Activated T-cell treated with anti-CD3 and anti-CD28 coated beads, Interleukin-2, amount 50 U/mL, for 72 hours (primary cell): ENCODE data around the gene CA7. TPM values are rescaled to one million over a fixed set of nuclear protein-coding genes. Genes with fewer than 3 reads are reported as not detected.

Experiments used
- ATAC-seq, 2 donors: fragments of 150-1000 bp; cut with Tn5 transposase; replicated peaks in 1 of 2; 2 replicates each; pipeline ENCODE4 v1.10.0; 2021; ENCODE audit warnings: moderate library complexity in 2 of 2, mild to moderate bottlenecking in 1 of 2
- DNase-seq, 2 donors: peaks; one replicate each; pipeline ENCODE4 v3.0.0; 2021 to 2022; ENCODE audit warnings: mixed read lengths in 1 of 2
- H3K27ac Mint-ChIP-seq: one replicate; pipeline ENCODE4 v1.8.0; 2022; ENCODE audit warnings: mild to moderate bottlenecking, moderate library complexity, mixed read lengths
- H3K27me3 Mint-ChIP-seq: one replicate; pipeline ENCODE4 v1.8.0; 2022; ENCODE audit warnings: low read depth, mixed read lengths
- H3K36me3 Mint-ChIP-seq, 2 donors: one replicate each; pipeline ENCODE4 v1.8.0; 2022; ENCODE audit warnings: mixed read lengths in 2 of 2, mild to moderate bottlenecking in 1 of 2; ENCODE audit not compliant: insufficient read depth in 2 of 2
- H3K4me1 Mint-ChIP-seq: one replicate; pipeline ENCODE4 v1.8.0; 2022; ENCODE audit warnings: low read depth, mixed read lengths
- H3K4me3 Mint-ChIP-seq, 2 donors: one replicate each; pipeline ENCODE4 v1.8.0; 2022; ENCODE audit warnings: mild to moderate bottlenecking in 2 of 2, mixed read lengths in 2 of 2, moderate library complexity in 2 of 2
- H3K9me3 Mint-ChIP-seq, 2 donors: one replicate each; pipeline ENCODE4 v1.8.0; 2022; ENCODE audit warnings: mixed read lengths in 2 of 2
- total RNA-seq, 2 donors: library from RNA; stranded (reverse); gene quantifications; one replicate each; pipeline ENCODE4 v1.2.3, GENCODE V29; 2022

The CA7 gene
- total RNA-seq, 2 donors from 2014 or later = not detected

- H3K4me3 Mint-ChIP-seq = no peak overlapping the region
- H3K27ac Mint-ChIP-seq = peak overlapping the region; percentile 8
Measured at GRCh38 chr16:66832661-66833305, 11.4 kb upstream of the CA7 start.

DNA sequence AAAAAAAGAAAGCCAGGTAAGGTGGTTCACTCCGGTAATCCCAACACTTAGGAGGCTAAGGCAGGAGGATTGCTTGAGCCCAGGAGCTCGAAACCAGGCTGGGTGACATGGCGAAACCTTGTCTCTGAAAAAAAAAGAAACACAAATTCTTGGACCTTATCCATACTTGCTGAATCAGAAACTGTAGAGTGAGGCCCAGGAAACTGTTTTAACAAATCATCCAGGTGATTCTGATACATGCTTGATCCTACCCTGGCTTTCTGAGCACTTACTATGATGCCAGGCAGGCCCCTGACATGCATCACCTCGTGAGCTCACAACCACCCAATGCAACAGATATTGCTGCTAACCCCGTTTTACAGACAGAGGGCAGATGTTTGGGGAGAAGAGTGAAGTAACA, 9.5 kb upstream of the CA7 start:
- H3K36me3 Mint-ChIP-seq = no peaks in the 10 kb centered on the region
- no peak overlapping the region for H3K4me3 Mint-ChIP-seq
- H3K27me3 Mint-ChIP-seq = peaks cover 16% of the 10 kb centered on the region
- DNase-seq (no peak), ATAC-seq (no peak)
- H3K9me3 Mint-ChIP-seq = peaks cover 0 to 1% of the 10 kb centered on the region in 2 donors
- no peak overlapping the region for H3K27ac Mint-ChIP-seq
- H3K4me1 Mint-ChIP-seq = peaks cover 18% of the 10 kb centered on the region

More at GRCh38 chr16:66832661-66833305, 11.4 kb upstream of the CA7 start:
- Mint-ChIP-seq H3K9me3 (no peaks in the 10 kb centered on the region), H3K27me3 (no peaks in the 10 kb centered on the region), H3K4me1 (peaks cover 37% of the 10 kb centered on the region), H3K36me3 (peaks cover 2 to 4% of the 10 kb centered on the region in 2 donors)
- ATAC-seq = peak in 1 of 2 donors; percentile 10
- no peak for DNase-seq

GRCh38 chr16:66840883-66841282, 3.3 kb upstream of the CA7 start:
- Mint-ChIP-seq H3K27me3 (peaks cover 52% of the 10 kb centered on the region), H3K4me1 (peaks cover 11% of the 10 kb centered on the region), H3K36me3 (no peaks in the 10 kb centered on the region), H3K4me3 (no peak overlapping the region), H3K9me3 (peaks cover 0 to 1% of the 10 kb centered on the region in 2 donors), H3K27ac (no peak overlapping the region)
- DNase-seq = no peak
- ATAC-seq = no peak

DNA sequence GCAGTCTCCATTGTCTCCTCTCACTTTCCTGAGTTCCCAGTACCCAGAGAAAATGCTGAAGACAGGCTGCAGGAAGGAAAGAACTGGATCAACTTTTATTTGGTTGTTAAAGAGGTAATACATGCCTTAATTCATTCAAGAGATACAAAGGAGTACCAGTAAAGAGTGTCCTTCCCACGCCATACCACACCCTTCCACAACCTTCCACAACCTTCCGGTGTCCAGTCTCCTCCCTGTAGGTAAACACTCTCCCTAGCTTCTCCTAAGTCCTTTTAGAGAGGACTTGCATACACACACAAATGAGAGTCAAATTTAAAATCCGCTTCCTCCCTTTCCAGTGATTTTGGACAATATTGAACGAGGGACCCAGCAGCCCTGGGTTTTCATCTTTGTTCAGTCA, 2.8 kb upstream of the CA7 start:
- H3K4me1 Mint-ChIP-seq = peaks cover 11% of the 10 kb centered on the region
- H3K36me3 Mint-ChIP-seq = no peaks in the 10 kb centered on the region
- DNase-seq (no peak), ATAC-seq (no peak)
- peaks cover 57% of the 10 kb centered on the region for H3K27me3 Mint-ChIP-seq
- peaks cover 0 to 1% of the 10 kb centered on the region in 2 donors for H3K9me3 Mint-ChIP-seq
- H3K27ac Mint-ChIP-seq = no peak overlapping the region
- H3K4me3 Mint-ChIP-seq = no peak overlapping the region

DNA sequence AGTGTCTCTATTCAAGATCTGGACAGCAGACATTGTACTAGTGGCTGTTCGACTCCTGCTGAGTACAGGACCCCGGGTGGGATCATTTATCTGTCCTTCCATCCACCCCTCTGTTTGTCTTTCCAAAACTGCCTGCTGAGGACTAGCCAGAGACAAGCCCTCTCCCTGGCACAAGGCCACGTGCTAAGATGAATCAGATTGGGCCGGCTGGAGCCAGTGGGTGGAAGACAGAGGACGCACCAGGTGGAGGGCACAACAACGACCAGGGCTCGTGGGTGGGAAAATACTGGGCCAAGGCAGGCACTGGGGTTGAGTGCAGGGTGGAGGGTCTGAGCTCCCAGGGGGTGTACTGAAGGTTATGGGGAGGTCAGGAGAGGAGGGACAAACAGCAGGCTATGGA, 1.4 kb upstream of the CA7 start:
- DNase-seq = no peak
- ATAC-seq = no peak
- peaks cover 70% of the 10 kb centered on the region for H3K27me3 Mint-ChIP-seq
- H3K9me3 Mint-ChIP-seq = peaks cover 0 to 1% of the 10 kb centered on the region in 2 donors
- H3K4me1 Mint-ChIP-seq = peaks cover 17% of the 10 kb centered on the region
- H3K27ac Mint-ChIP-seq = no peak overlapping the region
- H3K4me3 Mint-ChIP-seq = no peak overlapping the region
- no peaks in the 10 kb centered on the region for H3K36me3 Mint-ChIP-seq

DNA sequence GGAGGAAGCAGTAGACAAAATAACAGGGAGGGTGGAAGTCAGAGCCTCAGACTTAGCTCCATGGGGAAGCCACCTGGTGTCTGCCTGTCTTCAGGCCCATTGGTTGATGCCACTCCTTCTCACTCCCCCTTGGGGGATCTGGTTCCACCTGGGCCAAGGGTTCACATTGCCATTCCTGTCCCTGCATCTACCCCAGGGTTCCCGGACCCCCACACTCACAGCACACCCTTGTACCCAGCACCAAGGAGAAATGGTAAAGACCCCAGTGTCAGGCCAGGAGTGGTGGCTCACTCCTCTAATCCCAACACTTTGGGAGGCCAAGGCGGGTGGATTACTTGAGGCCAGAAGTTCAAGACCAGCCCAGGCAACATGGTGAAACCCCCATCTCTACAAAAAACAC, 1.0 kb upstream of the CA7 start:
- Mint-ChIP-seq H3K4me1 (peaks cover 19% of the 10 kb centered on the region), H3K27me3 (peaks cover 69% of the 10 kb centered on the region), H3K36me3 (no peaks in the 10 kb centered on the region), H3K4me3 (peak overlapping the region; percentile 29 to 38), H3K27ac (no peak overlapping the region), H3K9me3 (peaks cover 0 to 1% of the 10 kb centered on the region in 2 donors)
- DNase-seq (no peak), ATAC-seq (no peak)

DNA sequence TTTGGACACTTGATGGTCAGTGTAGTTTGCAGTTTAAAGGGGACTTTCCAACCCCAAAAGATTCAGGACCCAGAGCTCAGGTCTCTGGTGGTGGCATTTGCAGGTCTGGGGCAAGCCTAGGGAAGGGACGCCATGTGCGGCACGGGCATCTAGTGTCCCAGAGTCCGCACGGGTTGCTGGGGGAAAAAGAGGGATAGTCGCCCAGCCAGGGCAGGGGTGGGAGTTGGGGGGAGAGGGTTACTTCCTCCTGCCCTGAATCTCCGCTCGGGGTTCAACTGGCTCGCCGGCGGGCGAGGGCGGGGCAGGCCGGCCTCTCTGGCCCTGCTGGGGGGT, 239 bp upstream of the CA7 start:
- H3K27ac Mint-ChIP-seq = no peak overlapping the region
- DNase-seq (no peak), ATAC-seq (no peak)
- H3K36me3 Mint-ChIP-seq = no peaks in the 10 kb centered on the region
- H3K4me3 Mint-ChIP-seq = peak overlapping the region; percentile 70 to 84
- peaks cover 23% of the 10 kb centered on the region for H3K4me1 Mint-ChIP-seq
- no peaks in the 10 kb centered on the region for H3K9me3 Mint-ChIP-seq
- H3K27me3 Mint-ChIP-seq = peaks cover 61% of the 10 kb centered on the region

GRCh38 chr16:66845080-66845410, 831 bp downstream of the CA7 start:
- Mint-ChIP-seq H3K27me3 (peaks cover 51% of the 10 kb centered on the region), H3K9me3 (no peaks in the 10 kb centered on the region), H3K36me3 (no peaks in the 10 kb centered on the region), H3K27ac (no peak overlapping the region), H3K4me3 (peak overlapping the region; percentile 10 to 53), H3K4me1 (peaks cover 23% of the 10 kb centered on the region)
- ATAC-seq (peak; percentile 12 to 15), DNase-seq (no peak)

DNA sequence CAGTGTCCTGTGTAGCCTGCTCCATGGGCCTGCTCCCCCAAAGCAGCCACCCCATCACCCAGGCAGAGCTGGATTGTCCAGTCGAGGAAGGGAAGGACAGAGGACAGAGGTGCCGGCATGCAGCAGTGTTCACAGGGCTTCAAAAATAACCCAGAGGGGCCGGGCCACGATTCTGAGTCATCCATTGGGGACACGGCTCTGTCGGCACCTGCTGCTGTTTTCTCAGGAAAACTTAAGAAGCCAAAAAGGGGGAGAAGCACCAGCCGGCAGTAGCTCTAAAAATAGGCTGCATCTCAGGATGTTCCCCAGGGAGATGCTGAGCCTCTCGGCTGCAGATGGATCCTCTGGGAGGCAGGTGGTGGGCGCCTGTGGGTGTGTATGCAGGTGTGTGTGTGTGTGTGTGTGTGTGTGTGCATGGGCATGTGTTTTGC, 1.6 kb downstream of the CA7 start:
- H3K4me3 Mint-ChIP-seq = no peak overlapping the region
- DNase-seq (no peak), ATAC-seq (no peak)
- H3K36me3 Mint-ChIP-seq = no peaks in the 10 kb centered on the region
- no peak overlapping the region for H3K27ac Mint-ChIP-seq
- H3K4me1 Mint-ChIP-seq = peaks cover 23% of the 10 kb centered on the region
- peaks cover 49% of the 10 kb centered on the region for H3K27me3 Mint-ChIP-seq
- H3K9me3 Mint-ChIP-seq = no peaks in the 10 kb centered on the region

DNA sequence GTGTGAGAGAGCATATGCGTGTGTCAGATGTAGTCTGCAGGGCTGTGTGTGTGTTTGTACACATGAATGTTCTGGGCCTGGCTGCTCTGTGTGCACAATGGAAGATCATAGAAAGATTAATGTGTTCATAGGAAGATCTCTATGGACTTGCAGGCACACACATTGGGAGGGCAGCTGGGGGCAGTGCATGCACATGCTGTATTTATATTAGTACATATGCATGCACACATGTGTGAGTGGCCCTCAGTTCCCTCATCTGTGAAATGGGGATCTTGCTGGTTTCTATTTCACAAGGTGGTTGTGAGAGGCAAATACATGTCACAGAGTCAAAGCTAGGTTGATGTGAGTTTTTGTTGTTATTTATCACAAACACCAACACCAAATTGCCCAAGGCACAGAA, 2.1 kb downstream of the CA7 start:
- Mint-ChIP-seq H3K27me3 (peaks cover 49% of the 10 kb centered on the region), H3K27ac (no peak overlapping the region), H3K4me1 (peaks cover 23% of the 10 kb centered on the region), H3K9me3 (no peaks in the 10 kb centered on the region), H3K36me3 (no peaks in the 10 kb centered on the region), H3K4me3 (no peak overlapping the region)
- ATAC-seq (no peak), DNase-seq (no peak)

DNA sequence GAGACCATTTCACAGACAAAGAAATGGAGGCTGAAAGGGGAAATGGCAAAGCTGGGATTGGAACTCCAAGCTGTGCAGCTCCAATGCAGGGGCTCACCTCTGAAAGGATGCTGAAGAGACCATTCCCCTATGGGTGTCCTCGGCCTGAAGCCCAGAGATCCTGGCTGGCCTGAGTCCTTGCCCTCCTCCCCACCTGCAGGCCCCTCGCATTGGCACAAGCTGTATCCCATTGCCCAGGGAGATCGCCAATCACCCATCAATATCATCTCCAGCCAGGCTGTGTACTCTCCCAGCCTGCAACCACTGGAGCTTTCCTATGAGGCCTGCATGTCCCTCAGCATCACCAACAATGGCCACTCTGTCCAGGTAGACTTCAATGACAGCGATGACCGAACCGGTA, 2.6 kb downstream of the CA7 start:
- H3K27ac Mint-ChIP-seq = no peak overlapping the region
- no peak overlapping the region for H3K4me3 Mint-ChIP-seq
- DNase-seq (no peak), ATAC-seq (no peak)
- peaks cover 23% of the 10 kb centered on the region for H3K4me1 Mint-ChIP-seq
- no peaks in the 10 kb centered on the region for H3K9me3 Mint-ChIP-seq
- H3K27me3 Mint-ChIP-seq = peaks cover 49% of the 10 kb centered on the region
- H3K36me3 Mint-ChIP-seq = no peaks in the 10 kb centered on the region

DNA sequence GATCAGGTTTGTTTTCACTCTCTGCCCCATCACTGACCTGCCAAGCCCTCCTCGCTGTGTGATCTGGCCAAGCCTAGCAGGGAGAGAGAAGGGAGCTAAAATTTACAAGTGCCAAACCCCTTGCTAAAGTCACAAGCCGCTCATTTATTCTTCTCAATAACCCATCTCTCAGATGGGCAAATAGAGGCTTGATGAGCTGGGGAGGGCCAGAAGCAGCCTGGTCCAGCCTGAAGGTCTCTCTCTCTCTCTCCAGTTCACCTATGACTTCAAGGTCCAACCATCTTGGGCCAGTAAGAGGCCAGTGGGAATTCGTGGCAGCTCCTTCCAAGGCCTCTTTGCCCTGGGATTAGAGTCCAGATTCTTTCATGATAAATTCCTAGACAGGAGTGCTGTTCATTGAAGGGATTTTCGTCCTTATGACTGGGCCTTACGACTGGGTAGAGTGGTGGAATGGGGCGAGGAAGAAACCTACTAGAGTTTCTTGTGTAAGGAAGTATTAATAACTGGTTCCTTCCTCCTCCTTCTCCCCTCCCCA, 3.4 kb downstream of the CA7 start:
- H3K27me3 Mint-ChIP-seq = peaks cover 47% of the 10 kb centered on the region
- no peak for DNase-seq
- peak overlapping the region in 1 of 2 donors; percentile 35 for H3K4me3 Mint-ChIP-seq
- H3K4me1 Mint-ChIP-seq = peaks cover 23% of the 10 kb centered on the region
- no peak for ATAC-seq
- peak overlapping the region; percentile 59 for H3K27ac Mint-ChIP-seq
- no peaks in the 10 kb centered on the region for H3K36me3 Mint-ChIP-seq
- H3K9me3 Mint-ChIP-seq = no peaks in the 10 kb centered on the region

DNA sequence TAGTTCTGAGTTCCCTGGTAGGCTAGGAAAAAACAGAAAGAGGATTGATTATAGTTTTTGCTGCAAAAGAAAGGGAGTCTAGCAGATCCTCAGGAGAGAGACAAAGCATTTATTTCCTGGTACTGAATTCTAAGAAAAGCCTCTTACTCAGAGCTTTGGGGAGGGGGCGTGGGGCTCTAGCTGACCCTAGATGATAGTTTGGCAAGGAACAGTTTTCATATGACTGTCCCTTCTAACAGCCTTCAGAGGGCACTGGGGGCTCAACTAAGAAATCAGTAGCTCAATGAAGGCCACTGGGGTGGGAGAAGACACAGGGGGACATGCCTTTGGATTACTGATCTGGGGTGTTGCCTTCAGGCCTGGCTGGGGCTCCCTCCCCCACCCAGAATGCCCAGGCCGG, 4.0 kb downstream of the CA7 start:
- H3K27ac Mint-ChIP-seq = peak overlapping the region; percentile 59
- peak; percentile 42 to 47 for ATAC-seq
- H3K36me3 Mint-ChIP-seq = no peaks in the 10 kb centered on the region
- no peaks in the 10 kb centered on the region for H3K9me3 Mint-ChIP-seq
- no peak for DNase-seq
- H3K4me1 Mint-ChIP-seq = peaks cover 23% of the 10 kb centered on the region
- H3K4me3 Mint-ChIP-seq = peak overlapping the region in 1 of 2 donors; percentile 35
- peaks cover 41% of the 10 kb centered on the region for H3K27me3 Mint-ChIP-seq

DNA sequence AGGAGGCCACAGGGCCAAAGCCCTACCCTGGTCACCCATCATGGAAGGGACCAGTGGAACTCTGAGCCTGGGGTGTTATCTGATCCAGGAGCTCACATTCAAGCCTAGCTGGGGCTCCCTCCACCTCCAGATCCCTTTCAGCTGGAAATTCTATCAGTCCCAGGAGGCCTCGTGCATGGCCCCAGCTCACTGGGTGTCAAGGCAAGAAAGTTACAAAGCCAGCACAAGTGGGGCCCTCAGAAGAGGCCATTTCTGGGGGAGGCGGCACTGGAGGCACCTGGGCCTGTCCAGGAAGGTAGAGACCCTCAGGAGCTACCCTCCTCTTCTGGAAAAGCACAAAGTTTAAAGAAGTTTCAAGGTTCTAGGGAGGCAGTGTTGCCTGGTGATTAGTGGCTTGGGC, 4.8 kb downstream of the CA7 start:
- peaks cover 19% of the 10 kb centered on the region for H3K4me1 Mint-ChIP-seq
- no peak for DNase-seq
- no peak overlapping the region for H3K27ac Mint-ChIP-seq
- H3K4me3 Mint-ChIP-seq = no peak overlapping the region
- peaks cover 33% of the 10 kb centered on the region for H3K27me3 Mint-ChIP-seq
- ATAC-seq = no peak
- H3K36me3 Mint-ChIP-seq = no peaks in the 10 kb centered on the region
- no peaks in the 10 kb centered on the region for H3K9me3 Mint-ChIP-seq
